ENCODE results near the gene WDFY3.

WDFY3 gene

GRCh38 chr4:84952004-84952403 is 14.5 kb downstream of the WDFY3 start:
- Histone ChIP-seq H3K27me3 (replicated peaks; ENCODE audit: control insufficient read depth, insufficient read depth, low read length, poor library complexity, severe bottlenecking) (no peaks in the 10 kb centered on the region), H3K4me3 (ENCODE audit: insufficient read depth, low read depth, low read length, poor library complexity, severe bottlenecking) (no peak overlapping the region), H3K36me3 (ENCODE audit: control insufficient read depth, insufficient read depth, low read length) (no peaks in the 10 kb centered on the region), H3K4me1 (ENCODE audit: control insufficient read depth, insufficient read depth, low read length, poor library complexity, severe bottlenecking) (no peaks in the 10 kb centered on the region), H3K9me3 (ENCODE audit: control insufficient read depth, low read length) (no peaks in the 10 kb centered on the region), H3K27ac (ENCODE audit: insufficient read depth, low read length, poor library complexity, severe bottlenecking) (no peak overlapping the region)
- DNase-seq = no peak

- DNase-seq = no peak
- no peaks in the 10 kb centered on the region for H3K36me3 ChIP-seq (ENCODE audit: control insufficient read depth, insufficient read depth, low read length)
- H3K27me3 ChIP-seq (replicated peaks; ENCODE audit: control insufficient read depth, insufficient read depth, low read length, poor library complexity, severe bottlenecking) = no peaks in the 10 kb centered on the region
- no peaks in the 10 kb centered on the region for H3K9me3 ChIP-seq (ENCODE audit: control insufficient read depth, low read length)
- no peak overlapping the region for H3K27ac ChIP-seq (ENCODE audit: insufficient read depth, low read length, poor library complexity, severe bottlenecking)
- no peaks in the 10 kb centered on the region for H3K4me1 ChIP-seq (ENCODE audit: control insufficient read depth, insufficient read depth, low read length, poor library complexity, severe bottlenecking)
- H3K4me3 ChIP-seq (ENCODE audit: insufficient read depth, low read depth, low read length, poor library complexity, severe bottlenecking) = no peak overlapping the region
These were observed 18.4 kb downstream of the WDFY3 start for GRCh38 chr4:84948056-84948455.

GRCh38 chr4:84944947-84945346 is 21.5 kb downstream of the WDFY3 start:
- no peak overlapping the region for H3K27ac ChIP-seq (ENCODE audit: insufficient read depth, low read length, poor library complexity, severe bottlenecking)
- H3K4me1 ChIP-seq (ENCODE audit: control insufficient read depth, insufficient read depth, low read length, poor library complexity, severe bottlenecking) = no peaks in the 10 kb centered on the region
- DNase-seq = no peak
- no peaks in the 10 kb centered on the region for H3K27me3 ChIP-seq (replicated peaks; ENCODE audit: control insufficient read depth, insufficient read depth, low read length, poor library complexity, severe bottlenecking)
- H3K9me3 ChIP-seq (ENCODE audit: control insufficient read depth, low read length) = no peaks in the 10 kb centered on the region
- no peak overlapping the region for H3K4me3 ChIP-seq (ENCODE audit: insufficient read depth, low read depth, low read length, poor library complexity, severe bottlenecking)
- no peaks in the 10 kb centered on the region for H3K36me3 ChIP-seq (ENCODE audit: control insufficient read depth, insufficient read depth, low read length)

GRCh38 chr4:84940960-84941359 is 25.5 kb downstream of the WDFY3 start:
- Histone ChIP-seq H3K4me3 (ENCODE audit: insufficient read depth, low read depth, low read length, poor library complexity, severe bottlenecking) (no peak overlapping the region), H3K9me3 (ENCODE audit: control insufficient read depth, low read length) (no peaks in the 10 kb centered on the region), H3K27ac (ENCODE audit: insufficient read depth, low read length, poor library complexity, severe bottlenecking) (no peak overlapping the region), H3K4me1 (ENCODE audit: control insufficient read depth, insufficient read depth, low read length, poor library complexity, severe bottlenecking) (no peaks in the 10 kb centered on the region), H3K36me3 (ENCODE audit: control insufficient read depth, insufficient read depth, low read length) (no peaks in the 10 kb centered on the region), H3K27me3 (replicated peaks; ENCODE audit: control insufficient read depth, insufficient read depth, low read length, poor library complexity, severe bottlenecking) (no peaks in the 10 kb centered on the region)
- DNase-seq = no peak

- H3K27ac ChIP-seq (ENCODE audit: insufficient read depth, low read length, poor library complexity, severe bottlenecking) = no peak overlapping the region
These were observed 27.4 kb downstream of the WDFY3 start for GRCh38 chr4:84939113-84939512.

GRCh38 chr4:84938316-84938715 is 28.2 kb downstream of the WDFY3 start:
- Histone ChIP-seq H3K36me3 (ENCODE audit: control insufficient read depth, insufficient read depth, low read length) (no peaks in the 10 kb centered on the region), H3K27me3 (replicated peaks; ENCODE audit: control insufficient read depth, insufficient read depth, low read length, poor library complexity, severe bottlenecking) (no peaks in the 10 kb centered on the region), H3K4me1 (ENCODE audit: control insufficient read depth, insufficient read depth, low read length, poor library complexity, severe bottlenecking) (no peaks in the 10 kb centered on the region), H3K27ac (ENCODE audit: insufficient read depth, low read length, poor library complexity, severe bottlenecking) (no peak overlapping the region), H3K9me3 (ENCODE audit: control insufficient read depth, low read length) (no peaks in the 10 kb centered on the region), H3K4me3 (ENCODE audit: insufficient read depth, low read depth, low read length, poor library complexity, severe bottlenecking) (no peak overlapping the region)
- DNase-seq = no peak

More at GRCh38 chr4:84939113-84939512, 27.4 kb downstream of the WDFY3 start:
- Histone ChIP-seq H3K27me3 (replicated peaks; ENCODE audit: control insufficient read depth, insufficient read depth, low read length, poor library complexity, severe bottlenecking) (no peaks in the 10 kb centered on the region), H3K9me3 (ENCODE audit: control insufficient read depth, low read length) (no peaks in the 10 kb centered on the region), H3K36me3 (ENCODE audit: control insufficient read depth, insufficient read depth, low read length) (no peaks in the 10 kb centered on the region), H3K4me3 (ENCODE audit: insufficient read depth, low read depth, low read length, poor library complexity, severe bottlenecking) (no peak overlapping the region), H3K4me1 (ENCODE audit: control insufficient read depth, insufficient read depth, low read length, poor library complexity, severe bottlenecking) (no peaks in the 10 kb centered on the region)
- no peak for DNase-seq

GRCh38 chr4:84937381-84937977 is 29.0 kb downstream of the WDFY3 start:
- Histone ChIP-seq H3K27me3 (replicated peaks; ENCODE audit: control insufficient read depth, insufficient read depth, low read length, poor library complexity, severe bottlenecking) (no peaks in the 10 kb centered on the region), H3K9me3 (ENCODE audit: control insufficient read depth, low read length) (no peaks in the 10 kb centered on the region), H3K36me3 (ENCODE audit: control insufficient read depth, insufficient read depth, low read length) (no peaks in the 10 kb centered on the region), H3K27ac (ENCODE audit: insufficient read depth, low read length, poor library complexity, severe bottlenecking) (no peak overlapping the region), H3K4me3 (ENCODE audit: insufficient read depth, low read depth, low read length, poor library complexity, severe bottlenecking) (no peak overlapping the region), H3K4me1 (ENCODE audit: control insufficient read depth, insufficient read depth, low read length, poor library complexity, severe bottlenecking) (no peaks in the 10 kb centered on the region)
- DNase-seq = no peak

GRCh38 chr4:84936123-84936522 is 30.4 kb downstream of the WDFY3 start:
- H3K27ac ChIP-seq (ENCODE audit: insufficient read depth, low read length, poor library complexity, severe bottlenecking) = no peak overlapping the region
- H3K9me3 ChIP-seq (ENCODE audit: control insufficient read depth, low read length) = no peaks in the 10 kb centered on the region
- H3K4me1 ChIP-seq (ENCODE audit: control insufficient read depth, insufficient read depth, low read length, poor library complexity, severe bottlenecking) = no peaks in the 10 kb centered on the region
- H3K36me3 ChIP-seq (ENCODE audit: control insufficient read depth, insufficient read depth, low read length) = no peaks in the 10 kb centered on the region
- no peak overlapping the region for H3K4me3 ChIP-seq (ENCODE audit: insufficient read depth, low read depth, low read length, poor library complexity, severe bottlenecking)
- no peaks in the 10 kb centered on the region for H3K27me3 ChIP-seq (replicated peaks; ENCODE audit: control insufficient read depth, insufficient read depth, low read length, poor library complexity, severe bottlenecking)
- DNase-seq = no peak

- Histone ChIP-seq H3K36me3 (ENCODE audit: control insufficient read depth, insufficient read depth, low read length) (no peaks in the 10 kb centered on the region), H3K27me3 (replicated peaks; ENCODE audit: control insufficient read depth, insufficient read depth, low read length, poor library complexity, severe bottlenecking) (no peaks in the 10 kb centered on the region), H3K27ac (ENCODE audit: insufficient read depth, low read length, poor library complexity, severe bottlenecking) (no peak overlapping the region), H3K9me3 (ENCODE audit: control insufficient read depth, low read length) (no peaks in the 10 kb centered on the region), H3K4me3 (ENCODE audit: insufficient read depth, low read depth, low read length, poor library complexity, severe bottlenecking) (no peak overlapping the region), H3K4me1 (ENCODE audit: control insufficient read depth, insufficient read depth, low read length, poor library complexity, severe bottlenecking) (no peaks in the 10 kb centered on the region)
- no peak for DNase-seq
These were observed 34.0 kb downstream of the WDFY3 start for GRCh38 chr4:84932462-84932861.

GRCh38 chr4:84931961-84932360 is 34.5 kb downstream of the WDFY3 start:
- Histone ChIP-seq H3K27me3 (replicated peaks; ENCODE audit: control insufficient read depth, insufficient read depth, low read length, poor library complexity, severe bottlenecking) (no peaks in the 10 kb centered on the region), H3K4me3 (ENCODE audit: insufficient read depth, low read depth, low read length, poor library complexity, severe bottlenecking) (no peak overlapping the region), H3K4me1 (ENCODE audit: control insufficient read depth, insufficient read depth, low read length, poor library complexity, severe bottlenecking) (no peaks in the 10 kb centered on the region), H3K27ac (ENCODE audit: insufficient read depth, low read length, poor library complexity, severe bottlenecking) (no peak overlapping the region), H3K9me3 (ENCODE audit: control insufficient read depth, low read length) (no peaks in the 10 kb centered on the region), H3K36me3 (ENCODE audit: control insufficient read depth, insufficient read depth, low read length) (no peaks in the 10 kb centered on the region)
- DNase-seq = no peak
